NT2/D1 (cell line): Measurements from ENCODE around the gene GLS.

Experiments used
- SUZ12 ChIP-seq: IDR thresholded peaks from 2 replicates; pipeline ENCODE4 v1.6.1; 2011; ENCODE audit not compliant: insufficient read length, insufficient read depth; ENCODE audit errors: extremely low read depth
- ZNF274 ChIP-seq: IDR thresholded peaks from 2 replicates; pipeline ENCODE4 v1.6.1; 2011; ENCODE audit warnings: mild to moderate bottlenecking, low read depth, low read length

GRCh38 chr2:190860985-190861680 is 19.5 kb upstream of the GLS start:
- TF ChIP-seq ZNF274 (no peak), SUZ12 (no peak)
